ENCODE results near the gene PDSS2. TPM values are rescaled to one million over a fixed set of nuclear protein-coding genes. Genes with fewer than 3 reads are reported as not detected.

Gene PDSS2
- total RNA-seq, 1 experiment from 2014 or later, result 17.8 TPM

GRCh38 chr6:107340881-107341280, 118.5 kb downstream of the PDSS2 start:
- Histone ChIP-seq H3K9me2 (ENCODE audit: insufficient read depth) (no peaks in the 10 kb centered on the region), H4K20me1 (ENCODE audit: insufficient read depth) (no peaks in the 10 kb centered on the region), H3K27me3 (ENCODE audit: insufficient read depth, low read depth) (no peaks in the 10 kb centered on the region), H3K9me3 (ENCODE audit: insufficient read depth, low read depth) (no peaks in the 10 kb centered on the region), H2AFZ (no peak overlapping the region), H3K27ac (no peak overlapping the region), H3K4me2 (no peak overlapping the region), H3K4me1 (replicated peaks; ENCODE audit: insufficient read depth) (no peaks in the 10 kb centered on the region), H3K4me3 (no peak overlapping the region), H3K79me2 (ENCODE audit: low read depth) (no peaks in the 10 kb centered on the region), H3K36me3 (ENCODE audit: low read depth) (no peaks in the 10 kb centered on the region), H3F3A (ENCODE audit: insufficient read depth, low read depth) (no peaks in the 10 kb centered on the region)
- ChIA-PET CTCF (no interaction called here), POLR2A (ENCODE audit: unreplicated experiment) (no interaction called here)
- BruUV-seq (replicated peaks), result no TSS peak
- TF ChIP-seq EZH2 (IDR thresholded peaks at IDR 0.05; ENCODE audit: low read depth), result no peak
- TF ChIP-seq CTCF (conservative IDR thresholded peaks at IDR 0.05), result no peak
- no peak for DNase-seq
- intact Hi-C loops (cut with micrococcal nuclease; ENCODE audit: unreplicated experiment), result no loop called here

GRCh38 chr6:107337191-107337741, 122.1 kb downstream of the PDSS2 start:
- CTCF ChIA-PET, result no interaction called here
- no TSS peak for BruUV-seq (replicated peaks)
- Histone ChIP-seq H3K9me2 (ENCODE audit: insufficient read depth) (no peaks in the 10 kb centered on the region), H3K27ac (no peak overlapping the region), H3K4me2 (no peak overlapping the region), H3K4me3 (no peak overlapping the region), H3K79me2 (ENCODE audit: low read depth) (no peaks in the 10 kb centered on the region), H3K9me3 (ENCODE audit: insufficient read depth, low read depth) (no peaks in the 10 kb centered on the region), H4K20me1 (ENCODE audit: insufficient read depth) (no peaks in the 10 kb centered on the region), H2AFZ (no peak overlapping the region), H3F3A (ENCODE audit: insufficient read depth, low read depth) (no peaks in the 10 kb centered on the region), H3K4me1 (replicated peaks; ENCODE audit: insufficient read depth) (no peaks in the 10 kb centered on the region), H3K36me3 (ENCODE audit: low read depth) (no peaks in the 10 kb centered on the region), H3K27me3 (ENCODE audit: insufficient read depth, low read depth) (no peaks in the 10 kb centered on the region)
- POLR2A ChIA-PET (ENCODE audit: unreplicated experiment), result no interaction called here
- TF ChIP-seq CTCF (conservative IDR thresholded peaks at IDR 0.05) (no peak), EZH2 (IDR thresholded peaks at IDR 0.05; ENCODE audit: low read depth) (no peak)
- no peak for DNase-seq
- intact Hi-C loops (cut with micrococcal nuclease; ENCODE audit: unreplicated experiment), result no loop called here

- no peaks in the 10 kb centered on the region for H3K79me2 ChIP-seq (ENCODE audit: low read depth)
- no peaks in the 10 kb centered on the region for H4K20me1 ChIP-seq (ENCODE audit: insufficient read depth)
- no TSS peak for BruUV-seq (replicated peaks)
- no peaks in the 10 kb centered on the region for H3K9me3 ChIP-seq (ENCODE audit: insufficient read depth, low read depth)
- intact Hi-C loops (cut with micrococcal nuclease; ENCODE audit: unreplicated experiment), result no loop called here
- H3K4me1 ChIP-seq (replicated peaks; ENCODE audit: insufficient read depth), result no peaks in the 10 kb centered on the region
- ChIA-PET CTCF (no interaction called here), POLR2A (ENCODE audit: unreplicated experiment) (no interaction called here)
- TF ChIP-seq EZH2 (IDR thresholded peaks at IDR 0.05; ENCODE audit: low read depth), result no peak
- no peak for TF ChIP-seq CTCF (conservative IDR thresholded peaks at IDR 0.05)
- H3F3A ChIP-seq (ENCODE audit: insufficient read depth, low read depth), result no peaks in the 10 kb centered on the region
- H3K4me3 ChIP-seq, result no peak overlapping the region
- H2AFZ ChIP-seq, result no peak overlapping the region
- DNase-seq, result no peak
- H3K4me2 ChIP-seq, result no peak overlapping the region
- no peaks in the 10 kb centered on the region for H3K27me3 ChIP-seq (ENCODE audit: insufficient read depth, low read depth)
- H3K27ac ChIP-seq, result no peak overlapping the region
- no peaks in the 10 kb centered on the region for H3K9me2 ChIP-seq (ENCODE audit: insufficient read depth)
- no peaks in the 10 kb centered on the region for H3K36me3 ChIP-seq (ENCODE audit: low read depth)
These were observed 125.3 kb downstream of the PDSS2 start for GRCh38 chr6:107334026-107334425.
